Keratinocyte (primary cell): ENCODE measurements around the gene PPME1. TPM values are rescaled to one million over a fixed set of nuclear protein-coding genes. Genes with fewer than 3 reads are reported as not detected.

Experiments
- DNase-seq: peaks from one replicate; pipeline ENCODE4 v3.0.0-alpha.2; 2011; ENCODE audit warnings: low read depth, missing footprints, low spot score
- FAIRE-seq: peaks from 2 replicates; lab custom pipeline; 2011; peaks lifted over from hg19 to GRCh38; lab: Jason Lieb, UNC
- H2AFZ ChIP-seq: 2 replicates; pipeline ENCODE4 v1.6.0; 2012; ENCODE audit warnings: low read length, control low read depth, inconsistent platforms; ENCODE audit not compliant: control insufficient read depth
- H3K27ac ChIP-seq: 2 replicates; pipeline ENCODE4 v1.5.1; 2011; ENCODE audit warnings: low read length; ENCODE audit not compliant: control insufficient read depth, insufficient read depth
- H3K27me3 ChIP-seq: 3 replicates; pipeline ENCODE4 v1.6.0; 2011; ENCODE audit warnings: low read length; ENCODE audit not compliant: control insufficient read depth, insufficient read depth; ENCODE audit errors: extremely low read depth
- H3K36me3 ChIP-seq, 2 experiments: 2 replicates in 1 of 2; 3 replicates in 1 of 2; pipeline ENCODE4 v1.5.1; 2011; ENCODE audit warnings: low read length in 2 of 2, mild to moderate bottlenecking in 1 of 2; ENCODE audit not compliant: control insufficient read depth in 2 of 2, insufficient read depth in 2 of 2; ENCODE audit errors: extremely low read depth in 1 of 2
- H3K4me1 ChIP-seq: 3 replicates; pipeline ENCODE4 v1.5.1; 2011; ENCODE audit warnings: low read length; ENCODE audit not compliant: control insufficient read depth, insufficient read depth; ENCODE audit errors: extremely low read depth
- H3K4me2 ChIP-seq: 3 replicates; pipeline ENCODE4 v1.6.0; 2011; ENCODE audit warnings: low read depth, low read length; ENCODE audit not compliant: control insufficient read depth, insufficient read depth; ENCODE audit errors: extremely low read depth
- H3K4me3 ChIP-seq, 3 experiments: fragments of 200-600 bp in 1 of 3; sonication (generic) in 1 of 3; 2 replicates in 2 of 3; 3 replicates in 1 of 3; pipeline ENCODE4 v1.5.1; 2011 to 2016; ENCODE audit warnings: low read length in 3 of 3, mild to moderate bottlenecking in 3 of 3, control low read depth in 2 of 3, inconsistent platforms in 1 of 3, low read depth in 1 of 3, mixed read lengths in 1 of 3, mixed run types in 1 of 3, moderate library complexity in 1 of 3; ENCODE audit not compliant: control insufficient read depth in 2 of 3, insufficient read depth in 2 of 3; ENCODE audit errors: extremely low read depth in 1 of 3
- H3K79me2 ChIP-seq: 2 replicates; pipeline ENCODE4 v1.6.0; 2012; ENCODE audit warnings: low read length; ENCODE audit not compliant: control insufficient read depth, insufficient read depth
- H3K9ac ChIP-seq: 3 replicates; pipeline ENCODE4 v1.6.0; 2011; ENCODE audit warnings: low read length; ENCODE audit not compliant: control insufficient read depth, insufficient read depth; ENCODE audit errors: extremely low read depth
- H3K9me1 ChIP-seq: 3 replicates; pipeline ENCODE4 v1.6.0; 2011; ENCODE audit warnings: low read length; ENCODE audit not compliant: control insufficient read depth, insufficient read depth; ENCODE audit errors: extremely low read depth
- H3K9me3 ChIP-seq: 2 replicates; pipeline ENCODE4 v1.5.1; 2012; ENCODE audit warnings: low read depth, low read length; ENCODE audit not compliant: control insufficient read depth
- H4K20me1 ChIP-seq: 3 replicates; pipeline ENCODE4 v1.6.0; 2011; ENCODE audit warnings: low read length; ENCODE audit not compliant: control insufficient read depth, insufficient read depth; ENCODE audit errors: extremely low read depth
- CTCF ChIP-seq, 3 experiments: IDR thresholded peaks in 1 of 3; conservative IDR thresholded peaks in 1 of 3; optimal IDR thresholded peaks in 1 of 3; 2 replicates in 2 of 3; 3 replicates in 1 of 3; pipeline versions ENCODE3 to v1.5.1; 2011; ENCODE audit warnings: low read length in 3 of 3, mild to moderate bottlenecking in 3 of 3, moderate library complexity in 2 of 3, control low read depth in 1 of 3, inconsistent platforms in 1 of 3; ENCODE audit not compliant: insufficient read depth in 2 of 3; ENCODE audit errors: extremely low read depth in 1 of 3
- EZH2 ChIP-seq: IDR thresholded peaks from one replicate; pipeline ENCODE4 v1.6.1; 2012; ENCODE audit warnings: inconsistent platforms, mild to moderate bottlenecking, low read length, moderate library complexity
- dilution Hi-C: fragments of 300-500 bp; cut with MboI; formaldehyde crosslinking; loops from one replicate; pipeline ENCODE4 v1.7.0; 2020; ENCODE audit warnings: low sequenced_read_pairs; ENCODE audit not compliant: extremely low pct_ligation_motif_present
- polyA plus RNA-seq, 5 experiments: library from polyadenylated mRNA; depleted of rRNA in 3 of 5; stranded (reverse) in 3 of 5; stranded (forward) in 1 of 5; unstranded in 1 of 5; fragments of >200 nt; gene quantifications; 1 replicate in 1 of 5; 2 replicates in 3 of 5; 3 replicates in 1 of 5; pipeline versions ENCODE4 v1.2.1 to v1.2.3, GENCODE V29; 2011 to 2012; ENCODE audit warnings: missing spikeins in 2 of 5, low read depth in 1 of 5, low replicate concordance in 1 of 5

PPME1 gene
- polyA plus RNA-seq, 1 donor (not counting 4 experiments of a cell fraction or from before 2014, with no cell fraction given): 34.0 TPM

- DNase-seq (no peak), FAIRE-seq (no peak)
- no peaks in the 10 kb centered on the region for H4K20me1 ChIP-seq
- peaks cover 63% of the 10 kb centered on the region for H3K79me2 ChIP-seq
- H3K4me2 ChIP-seq: no peak overlapping the region
- H3K4me3 ChIP-seq: no peak overlapping the region
- H3K9ac ChIP-seq: no peak overlapping the region
- H2AFZ ChIP-seq: no peak overlapping the region
- no peaks in the 10 kb centered on the region for H3K36me3 ChIP-seq
- H3K9me1 ChIP-seq: no peaks in the 10 kb centered on the region
- TF ChIP-seq CTCF (optimal IDR thresholded peaks at IDR 0.05 in 1 of 3, IDR thresholded peaks at IDR 0.05 in 1 of 3, conservative IDR thresholded peaks at IDR 0.05 in 1 of 3; ENCODE audit: extremely low read depth in 1 of 3, insufficient read depth in 2 of 3, low read length in 3 of 3): no peak
- no peak for TF ChIP-seq EZH2
- H3K27me3 ChIP-seq: no peaks in the 10 kb centered on the region
- no peaks in the 10 kb centered on the region for H3K9me3 ChIP-seq
- H3K4me1 ChIP-seq: no peaks in the 10 kb centered on the region
- dilution Hi-C loops: no loop called here
- H3K27ac ChIP-seq: no peak overlapping the region
Measured at GRCh38 chr11:74182635-74183034, 11.5 kb downstream of the PPME1 start.

GRCh38 chr11:74185285-74185684, 14.2 kb downstream of the PPME1 start:
- Histone ChIP-seq H3K9me3 (no peaks in the 10 kb centered on the region), H3K36me3 (peaks cover 3 to 4% of the 10 kb centered on the region in 2 experiments), H4K20me1 (no peaks in the 10 kb centered on the region), H3K9ac (no peak overlapping the region), H3K9me1 (no peaks in the 10 kb centered on the region), H3K79me2 (peaks cover 55% of the 10 kb centered on the region), H3K27me3 (no peaks in the 10 kb centered on the region), H3K4me1 (no peaks in the 10 kb centered on the region), H3K4me3 (no peak overlapping the region), H2AFZ (no peak overlapping the region), H3K4me2 (no peak overlapping the region), H3K27ac (no peak overlapping the region)
- DNase-seq (no peak), FAIRE-seq (no peak)
- TF ChIP-seq CTCF (optimal IDR thresholded peaks at IDR 0.05 in 1 of 3, IDR thresholded peaks at IDR 0.05 in 1 of 3, conservative IDR thresholded peaks at IDR 0.05 in 1 of 3; ENCODE audit: extremely low read depth in 1 of 3, insufficient read depth in 2 of 3, low read length in 3 of 3) (no peak), EZH2 (no peak)
- dilution Hi-C loops: no loop called here
